Thoracic aorta (tissue), 2 donors: ENCODE results near the gene SIPA1L3. TPM values are rescaled to one million over a fixed set of nuclear protein-coding genes. Genes with fewer than 3 reads are reported as not detected.

Experiments
- ATAC-seq: fragments of 150-250 bp; one replicate; pipeline ENCODE4 v1.8.0; 2017; ENCODE audit warnings: low read depth; ENCODE audit not compliant: insufficient number of reproducible peaks, low FRiP score
- DNase-seq: peaks from one replicate; pipeline ENCODE4 v3.0.0-alpha.2; 2020; ENCODE audit warnings: low spot score
- H3K27ac ChIP-seq, 2 donors: fragments of 200-600 bp; sonication (generic); 1 replicate in 1 of 2; 2 replicates in 1 of 2; pipeline ENCODE4 v1.5.1; 2016; ENCODE audit warnings: mild to moderate bottlenecking in 2 of 2, moderate library complexity in 2 of 2
- H3K27me3 ChIP-seq: fragments of 200-600 bp; sonication (generic); replicated peaks from 2 replicates; pipeline ENCODE4 v1.6.0; 2016; ENCODE audit warnings: mild to moderate bottlenecking; ENCODE audit not compliant: insufficient read depth
- H3K36me3 ChIP-seq: fragments of 200-600 bp; sonication (generic); one replicate; pipeline ENCODE4 v1.5.1; 2016
- H3K4me1 ChIP-seq, 2 donors: fragments of 200-600 bp; sonication (generic); 1 replicate in 1 of 2; 2 replicates in 1 of 2; pipeline versions ENCODE4 v1.5.1 to v1.6.0; 2016; ENCODE audit warnings: low read depth in 2 of 2, mild to moderate bottlenecking in 1 of 2; ENCODE audit not compliant: control insufficient read depth in 1 of 2
- H3K4me3 ChIP-seq: fragments of 200-600 bp; sonication (generic); 2 replicates; pipeline ENCODE4 v1.5.1; 2016; ENCODE audit warnings: mild to moderate bottlenecking
- H3K9me3 ChIP-seq: fragments of 200-600 bp; sonication (generic); 2 replicates; pipeline ENCODE4 v1.5.1; 2016
- CTCF ChIP-seq: fragments of 200-600 bp; sonication (generic); IDR thresholded peaks from one replicate; pipeline ENCODE4 v1.5.1; 2019; ENCODE audit warnings: antibody characterized with exemption
- total RNA-seq, 2 donors: library from RNA; depleted of rRNA; stranded (reverse); fragments of >200 nt; gene quantifications; one replicate each; pipeline versions ENCODE4 v1.1.0 to v1.2.3, GENCODE V29; 2016

Gene SIPA1L3
- total RNA-seq, 2 donors from 2014 or later, result 14.5 to 39.4 TPM

GRCh38 chr19:38130399-38130798 is 223.4 kb downstream of the SIPA1L3 start:
- no peak for ATAC-seq
- TF ChIP-seq CTCF, result no peak

GRCh38 chr19:38132781-38133180 is 225.8 kb downstream of the SIPA1L3 start:
- TF ChIP-seq CTCF, result no peak
- H3K9me3 ChIP-seq, result no peaks in the 10 kb centered on the region
- no peak overlapping the region for H3K4me3 ChIP-seq
- ATAC-seq (no peak), DNase-seq (no peak)
- H3K27me3 ChIP-seq, result no peaks in the 10 kb centered on the region
- H3K27ac ChIP-seq, result no peak overlapping the region
- H3K4me1 ChIP-seq, result no peaks in the 10 kb centered on the region
- peaks cover 6% of the 10 kb centered on the region for H3K36me3 ChIP-seq

More at GRCh38 chr19:38130399-38130798, 223.4 kb downstream of the SIPA1L3 start:
- Histone ChIP-seq H3K36me3 (peaks cover 6% of the 10 kb centered on the region), H3K27ac (no peak overlapping the region), H3K27me3 (no peaks in the 10 kb centered on the region), H3K4me1 (no peaks in the 10 kb centered on the region), H3K9me3 (no peaks in the 10 kb centered on the region), H3K4me3 (no peak overlapping the region)
- DNase-seq, result no peak

DNA sequence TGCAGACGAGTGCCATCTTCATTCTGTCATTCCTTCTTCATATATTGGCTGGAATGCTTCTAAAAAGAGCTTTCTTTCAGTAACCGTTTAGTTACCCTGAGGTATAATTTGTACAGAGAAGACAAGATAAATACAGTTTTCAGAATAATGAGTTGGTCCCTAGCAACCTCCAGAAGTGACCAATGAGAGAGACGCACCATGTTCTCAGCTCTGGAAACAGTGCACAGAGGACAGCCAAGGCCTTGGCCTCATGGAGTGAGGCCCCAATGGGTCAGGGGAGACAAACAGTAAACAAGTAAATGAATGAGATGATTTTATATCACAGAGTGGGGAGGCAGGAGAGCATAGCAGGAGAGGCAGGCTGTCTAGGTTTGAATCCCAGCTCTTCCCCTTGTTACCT is 226.3 kb downstream of the SIPA1L3 start:
- DNase-seq (no peak), ATAC-seq (no peak)
- H3K4me3 ChIP-seq, result no peak overlapping the region
- peaks cover 6% of the 10 kb centered on the region for H3K36me3 ChIP-seq
- no peaks in the 10 kb centered on the region for H3K9me3 ChIP-seq
- TF ChIP-seq CTCF, result no peak
- no peaks in the 10 kb centered on the region for H3K27me3 ChIP-seq
- no peak overlapping the region for H3K27ac ChIP-seq
- H3K4me1 ChIP-seq, result no peaks in the 10 kb centered on the region

DNA sequence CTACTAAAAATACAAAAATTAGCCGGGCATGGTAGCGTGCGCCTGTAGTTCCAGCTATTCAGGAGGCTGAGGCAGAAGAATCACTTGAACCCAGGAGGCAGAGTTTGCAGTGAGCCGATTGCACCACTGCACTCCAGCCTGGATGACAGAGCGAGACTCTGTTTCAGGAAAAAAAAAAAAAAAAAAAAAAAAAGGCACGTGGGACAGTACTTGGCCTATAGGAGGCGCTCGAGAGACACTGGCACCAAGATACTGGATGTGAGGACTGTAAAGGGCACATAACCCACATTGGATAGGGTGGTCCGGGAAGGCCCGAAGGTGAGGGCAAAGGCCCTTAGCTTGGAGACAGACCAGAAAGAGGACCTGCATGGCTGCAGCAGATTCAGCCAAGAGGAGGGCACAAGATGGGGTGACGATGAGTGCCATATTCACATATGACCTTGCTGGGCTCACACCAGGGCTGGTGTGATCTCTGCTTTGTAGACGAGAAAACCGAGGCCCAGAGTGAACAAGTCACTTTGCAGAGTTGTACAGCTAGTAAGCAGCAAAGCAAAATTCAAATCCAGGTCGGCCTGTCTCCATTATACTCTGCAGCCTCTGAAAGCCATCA is 227.6 kb downstream of the SIPA1L3 start:
- Histone ChIP-seq H3K4me3 (no peak overlapping the region), H3K27ac (no peak overlapping the region), H3K4me1 (no peaks in the 10 kb centered on the region), H3K27me3 (no peaks in the 10 kb centered on the region), H3K9me3 (no peaks in the 10 kb centered on the region), H3K36me3 (peaks cover 6% of the 10 kb centered on the region)
- TF ChIP-seq CTCF, result peak; percentile 17
- ATAC-seq (no peak), DNase-seq (no peak)

- no peaks in the 10 kb centered on the region for H3K4me1 ChIP-seq
- H3K4me3 ChIP-seq, result no peak overlapping the region
- H3K9me3 ChIP-seq, result no peaks in the 10 kb centered on the region
- DNase-seq (no peak), ATAC-seq (no peak)
- no peaks in the 10 kb centered on the region for H3K27me3 ChIP-seq
- H3K27ac ChIP-seq, result no peak overlapping the region
- peaks cover 6% of the 10 kb centered on the region for H3K36me3 ChIP-seq
- no peak for TF ChIP-seq CTCF
These were observed 228.4 kb downstream of the SIPA1L3 start for GRCh38 chr19:38135150-38135998.
